ENCODE measurements around the gene KRT77. TPM values are rescaled to one million over a fixed set of nuclear protein-coding genes. Genes with fewer than 3 reads are reported as not detected.

The KRT77 gene
- total RNA-seq, 3 donors from 2014 or later: not detected

- ATAC-seq (no peak), DNase-seq (no peak)
- H3K4me3 Mint-ChIP-seq: no peak overlapping the region
- H3K4me1 Mint-ChIP-seq (ENCODE audit: low read depth): no peaks in the 10 kb centered on the region
- peaks cover 20% of the 10 kb centered on the region for H3K27me3 Mint-ChIP-seq (ENCODE audit: low read depth)
- H3K9me3 Mint-ChIP-seq: no peaks in the 10 kb centered on the region
- H3K36me3 Mint-ChIP-seq (ENCODE audit: insufficient read depth): no peaks in the 10 kb centered on the region
Measured at GRCh38 chr12:52735106-52735505, 31.8 kb upstream of the KRT77 start.

DNA sequence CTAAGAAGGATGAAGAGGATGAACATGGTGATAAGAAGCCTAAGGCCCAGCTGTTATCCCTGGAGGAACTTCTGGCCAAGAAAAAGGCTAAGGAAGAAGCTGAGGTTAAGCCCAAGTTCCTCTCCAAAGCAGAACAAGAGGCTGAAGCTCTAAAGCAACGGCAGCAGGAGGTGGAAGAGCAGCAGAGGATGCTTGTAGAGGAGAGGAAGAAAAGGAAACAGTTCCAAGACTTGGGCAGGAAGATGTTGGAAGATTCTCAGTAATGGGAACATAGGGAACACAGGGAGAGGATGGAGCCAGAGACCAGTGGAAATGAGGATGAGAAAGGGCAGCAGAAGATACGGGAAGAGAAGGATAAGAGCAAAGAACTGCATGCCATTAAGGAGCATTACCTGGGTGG lies 27.5 kb upstream of the KRT77 start:
- ATAC-seq: no peak
- DNase-seq: no peak
- Mint-ChIP-seq H3K4me3 (no peak overlapping the region), H3K36me3 (ENCODE audit: insufficient read depth) (no peaks in the 10 kb centered on the region), H3K9me3 (no peaks in the 10 kb centered on the region), H3K4me1 (ENCODE audit: low read depth) (no peaks in the 10 kb centered on the region), H3K27me3 (ENCODE audit: low read depth) (peaks cover 9% of the 10 kb centered on the region)

GRCh38 chr12:52730383-52730782 lies 27.1 kb upstream of the KRT77 start:
- no peaks in the 10 kb centered on the region for H3K9me3 Mint-ChIP-seq

GRCh38 chr12:52729147-52729546 lies 25.8 kb upstream of the KRT77 start:
- Mint-ChIP-seq H3K27me3 (ENCODE audit: low read depth) (peaks cover 3% of the 10 kb centered on the region), H3K4me1 (ENCODE audit: low read depth) (no peaks in the 10 kb centered on the region), H3K4me3 (no peak overlapping the region), H3K36me3 (ENCODE audit: insufficient read depth) (no peaks in the 10 kb centered on the region), H3K9me3 (no peaks in the 10 kb centered on the region)
- ATAC-seq: no peak
- no peak for DNase-seq

More at GRCh38 chr12:52730383-52730782, 27.1 kb upstream of the KRT77 start:
- H3K27me3 Mint-ChIP-seq (ENCODE audit: low read depth): peaks cover 9% of the 10 kb centered on the region
- no peak for ATAC-seq
- DNase-seq: no peak
- no peaks in the 10 kb centered on the region for H3K36me3 Mint-ChIP-seq (ENCODE audit: insufficient read depth)
- no peaks in the 10 kb centered on the region for H3K4me1 Mint-ChIP-seq (ENCODE audit: low read depth)
- H3K4me3 Mint-ChIP-seq: no peak overlapping the region

- ATAC-seq (no peak), DNase-seq (no peak)
- H3K27me3 Mint-ChIP-seq (ENCODE audit: low read depth): peaks cover 3% of the 10 kb centered on the region
- no peak overlapping the region for H3K4me3 Mint-ChIP-seq
- H3K9me3 Mint-ChIP-seq: no peaks in the 10 kb centered on the region
- no peaks in the 10 kb centered on the region for H3K36me3 Mint-ChIP-seq (ENCODE audit: insufficient read depth)
- no peaks in the 10 kb centered on the region for H3K4me1 Mint-ChIP-seq (ENCODE audit: low read depth)
Measured at GRCh38 chr12:52728374-52728773, 25.1 kb upstream of the KRT77 start.

- no peaks in the 10 kb centered on the region for H3K4me1 Mint-ChIP-seq (ENCODE audit: low read depth)
Measured at GRCh38 chr12:52727037-52727436, 23.7 kb upstream of the KRT77 start.

DNA sequence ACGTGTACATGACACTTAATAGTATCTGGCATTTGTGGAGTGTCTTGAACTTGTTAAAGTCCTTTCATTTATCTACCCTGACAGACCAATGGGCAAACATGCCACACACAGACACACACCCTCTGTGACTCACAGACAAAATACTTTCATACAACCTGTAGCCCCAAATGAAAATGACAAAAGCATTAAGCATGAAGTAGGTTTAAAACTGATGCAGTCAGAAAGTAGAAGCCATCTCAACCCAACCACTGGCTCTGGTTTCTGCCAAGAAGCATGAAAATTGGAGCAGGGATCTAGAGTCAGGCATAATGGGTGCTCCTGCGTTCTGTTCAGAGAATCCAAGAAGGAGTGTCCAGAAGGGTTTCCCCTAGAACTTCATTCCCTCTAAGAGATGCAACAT lies 23.1 kb upstream of the KRT77 start:
- no peaks in the 10 kb centered on the region for H3K36me3 Mint-ChIP-seq (ENCODE audit: insufficient read depth)
- no peak overlapping the region for H3K4me3 Mint-ChIP-seq
- ATAC-seq: no peak
- DNase-seq: no peak
- H3K9me3 Mint-ChIP-seq: no peaks in the 10 kb centered on the region
- no peaks in the 10 kb centered on the region for H3K4me1 Mint-ChIP-seq (ENCODE audit: low read depth)
- peaks cover 3% of the 10 kb centered on the region for H3K27me3 Mint-ChIP-seq (ENCODE audit: low read depth)

More at GRCh38 chr12:52727037-52727436, 23.7 kb upstream of the KRT77 start:
- H3K27me3 Mint-ChIP-seq (ENCODE audit: low read depth): peaks cover 3% of the 10 kb centered on the region
- no peaks in the 10 kb centered on the region for H3K36me3 Mint-ChIP-seq (ENCODE audit: insufficient read depth)
- ATAC-seq (no peak), DNase-seq (no peak)
- no peak overlapping the region for H3K4me3 Mint-ChIP-seq
- no peaks in the 10 kb centered on the region for H3K9me3 Mint-ChIP-seq

GRCh38 chr12:52724384-52724783 lies 21.1 kb upstream of the KRT77 start:
- no peak for ATAC-seq
- no peak for DNase-seq
- Mint-ChIP-seq H3K27me3 (ENCODE audit: low read depth) (peaks cover 3% of the 10 kb centered on the region), H3K4me3 (no peak overlapping the region), H3K4me1 (ENCODE audit: low read depth) (no peaks in the 10 kb centered on the region), H3K36me3 (ENCODE audit: insufficient read depth) (no peaks in the 10 kb centered on the region), H3K9me3 (no peaks in the 10 kb centered on the region)

DNA sequence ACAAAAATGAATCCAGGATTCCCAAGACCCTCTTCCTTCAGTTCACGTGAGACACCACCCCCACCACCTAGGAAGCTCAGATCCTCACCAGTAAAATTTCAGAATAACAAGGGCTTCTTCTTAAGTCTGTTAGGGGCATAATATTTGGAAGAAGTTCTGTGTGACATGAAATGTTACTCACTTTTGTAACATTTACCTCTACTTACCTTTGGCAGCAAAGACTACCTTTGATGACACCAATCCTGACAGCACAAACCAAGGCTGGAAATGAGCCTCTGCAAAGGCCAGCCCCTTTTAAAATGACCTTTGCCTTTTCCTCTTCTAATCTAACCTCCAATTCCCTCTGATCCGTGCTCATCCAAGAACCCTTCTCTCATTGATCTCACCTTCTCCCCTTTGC lies 19.4 kb upstream of the KRT77 start:
- H3K4me1 Mint-ChIP-seq (ENCODE audit: low read depth): no peaks in the 10 kb centered on the region
- ATAC-seq (no peak), DNase-seq (no peak)
- peaks cover 2% of the 10 kb centered on the region for H3K27me3 Mint-ChIP-seq (ENCODE audit: low read depth)
- no peaks in the 10 kb centered on the region for H3K9me3 Mint-ChIP-seq
- H3K4me3 Mint-ChIP-seq: no peak overlapping the region
- no peaks in the 10 kb centered on the region for H3K36me3 Mint-ChIP-seq (ENCODE audit: insufficient read depth)

- no peaks in the 10 kb centered on the region for H3K4me1 Mint-ChIP-seq (ENCODE audit: low read depth)
- DNase-seq (no peak), ATAC-seq (no peak)
- no peak overlapping the region for H3K4me3 Mint-ChIP-seq
- peaks cover 2% of the 10 kb centered on the region for H3K27me3 Mint-ChIP-seq (ENCODE audit: low read depth)
- H3K36me3 Mint-ChIP-seq (ENCODE audit: insufficient read depth): no peaks in the 10 kb centered on the region
- H3K9me3 Mint-ChIP-seq: no peaks in the 10 kb centered on the region
Measured at GRCh38 chr12:52721838-52722470, 18.6 kb upstream of the KRT77 start.

GRCh38 chr12:52720365-52720886 lies 17.1 kb upstream of the KRT77 start:
- Mint-ChIP-seq H3K4me3 (no peak overlapping the region), H3K27me3 (ENCODE audit: low read depth) (peaks cover 12% of the 10 kb centered on the region), H3K4me1 (ENCODE audit: low read depth) (no peaks in the 10 kb centered on the region), H3K36me3 (ENCODE audit: insufficient read depth) (no peaks in the 10 kb centered on the region), H3K9me3 (no peaks in the 10 kb centered on the region)
- DNase-seq: no peak
- ATAC-seq: no peak

DNA sequence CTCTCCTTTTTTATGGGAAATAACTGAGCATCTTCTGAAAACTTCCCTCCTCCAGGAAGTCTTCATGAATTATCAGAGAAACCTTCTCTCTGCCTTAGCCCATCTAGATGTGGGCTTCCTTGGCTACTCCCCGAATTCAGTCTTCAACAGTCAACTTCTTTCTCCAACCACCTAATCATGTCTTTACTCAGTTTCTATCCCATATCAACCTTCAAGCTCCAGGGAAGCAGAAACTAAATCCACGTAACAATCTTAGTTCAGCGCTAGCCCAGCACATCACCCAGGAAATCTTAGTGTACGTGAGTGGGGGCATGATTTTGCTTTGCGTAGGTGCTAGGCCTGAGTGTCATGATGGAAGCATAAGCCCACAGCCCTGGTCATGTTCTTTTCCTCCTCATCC lies 12.7 kb upstream of the KRT77 start:
- no peak overlapping the region for H3K4me3 Mint-ChIP-seq
- peaks cover 39% of the 10 kb centered on the region for H3K27me3 Mint-ChIP-seq (ENCODE audit: low read depth)

GRCh38 chr12:52715416-52715815 lies 12.1 kb upstream of the KRT77 start:
- peaks cover 39% of the 10 kb centered on the region for H3K27me3 Mint-ChIP-seq (ENCODE audit: low read depth)

More for the DNA sequence above, 12.7 kb upstream of the KRT77 start:
- Mint-ChIP-seq H3K9me3 (no peaks in the 10 kb centered on the region), H3K4me1 (ENCODE audit: low read depth) (peaks cover 11% of the 10 kb centered on the region), H3K36me3 (ENCODE audit: insufficient read depth) (no peaks in the 10 kb centered on the region)
- DNase-seq (no peak), ATAC-seq (no peak)

DNA sequence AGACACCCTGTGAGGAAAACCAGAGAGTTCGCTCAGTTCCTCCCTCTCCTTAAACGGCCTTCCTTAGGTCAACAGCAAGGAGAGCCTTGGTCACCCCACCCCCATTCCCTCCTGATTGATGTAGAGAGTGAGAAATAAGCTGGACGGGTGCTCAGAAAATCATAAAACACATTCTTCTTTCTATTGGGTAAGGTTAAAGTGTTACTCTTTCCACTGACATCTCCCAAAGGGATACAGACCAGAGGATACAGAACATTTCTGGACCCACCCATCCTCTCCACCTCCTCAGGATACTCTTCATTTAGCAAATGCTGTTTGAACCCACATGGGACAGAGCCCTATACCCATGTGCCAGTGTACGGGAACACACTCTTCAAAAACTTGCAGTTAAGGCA lies 11.6 kb upstream of the KRT77 start:
- Mint-ChIP-seq H3K4me1 (ENCODE audit: low read depth) (peaks cover 11% of the 10 kb centered on the region), H3K4me3 (peak overlapping the region; percentile 42), H3K27me3 (ENCODE audit: low read depth) (peaks cover 39% of the 10 kb centered on the region), H3K9me3 (no peaks in the 10 kb centered on the region), H3K36me3 (ENCODE audit: insufficient read depth) (no peaks in the 10 kb centered on the region)
- DNase-seq (no peak), ATAC-seq (no peak)

More at GRCh38 chr12:52715416-52715815, 12.1 kb upstream of the KRT77 start:
- H3K36me3 Mint-ChIP-seq (ENCODE audit: insufficient read depth): no peaks in the 10 kb centered on the region
- ATAC-seq (no peak), DNase-seq (no peak)
- H3K9me3 Mint-ChIP-seq: no peaks in the 10 kb centered on the region
- peaks cover 11% of the 10 kb centered on the region for H3K4me1 Mint-ChIP-seq (ENCODE audit: low read depth)
- H3K4me3 Mint-ChIP-seq: no peak overlapping the region
